ENCODE measurements around the gene UNC13A.

Gene UNC13A

GRCh38 chr19:17687857-17688784 lies at the start of gene UNC13A:
Gene UNC13A, minus strand, starts transcription at chr19:17688354. Its CDS starts 155 bp downstream, at chr19:17688199.
- no peak for DNase-seq

DNA sequence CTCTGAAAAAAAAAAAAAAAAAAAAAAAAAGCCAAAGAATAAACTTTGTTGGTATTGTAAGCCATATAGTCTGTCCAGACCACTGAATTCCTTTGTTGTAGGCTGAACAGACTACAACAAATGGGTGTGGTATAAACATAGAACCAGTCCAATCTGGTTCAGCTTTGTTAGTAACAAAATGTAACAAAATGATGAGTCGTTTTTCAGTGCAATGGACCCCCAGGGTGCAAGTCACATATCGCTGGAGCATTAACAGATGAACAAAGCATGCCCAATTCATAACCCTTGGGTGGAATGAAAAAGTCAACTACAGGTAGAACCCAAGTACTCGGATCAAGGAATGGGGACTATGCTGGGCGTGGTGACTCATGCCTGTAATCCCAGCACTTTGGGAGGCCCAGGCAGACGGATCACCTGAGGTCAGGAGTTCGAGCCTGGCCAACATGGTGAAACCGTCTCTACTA lies 49.6 kb upstream of the UNC13A start:
- peak; percentile 21 for DNase-seq

GRCh38 chr19:17735410-17735809 lies 47.3 kb upstream of the UNC13A start:
- DNase-seq: no peak

DNA sequence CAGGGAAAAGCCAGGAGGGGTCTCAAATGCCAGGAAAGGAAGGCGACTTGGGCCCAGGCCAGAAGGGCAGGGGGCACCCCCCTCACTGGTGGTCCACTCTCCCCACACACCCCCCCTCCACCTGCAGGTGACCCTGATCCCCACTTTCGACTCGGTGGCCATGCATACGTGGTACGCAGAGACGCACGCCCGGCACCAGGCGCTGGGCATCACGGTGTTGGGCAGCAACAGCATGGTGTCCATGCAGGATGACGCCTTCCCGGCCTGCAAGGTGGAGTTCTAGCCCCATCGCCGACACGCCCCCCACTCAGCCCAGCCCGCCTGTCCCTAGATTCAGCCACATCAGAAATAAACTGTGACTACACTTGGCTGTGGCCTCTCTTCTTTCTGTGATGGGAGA lies 46.0 kb upstream of the UNC13A start:
- DNase-seq: no peak

- no peak for DNase-seq
These were observed 45.0 kb upstream of the UNC13A start for GRCh38 chr19:17733127-17733526.

- DNase-seq: no peak
These were observed 39.7 kb upstream of the UNC13A start for GRCh38 chr19:17727843-17728242.

DNA sequence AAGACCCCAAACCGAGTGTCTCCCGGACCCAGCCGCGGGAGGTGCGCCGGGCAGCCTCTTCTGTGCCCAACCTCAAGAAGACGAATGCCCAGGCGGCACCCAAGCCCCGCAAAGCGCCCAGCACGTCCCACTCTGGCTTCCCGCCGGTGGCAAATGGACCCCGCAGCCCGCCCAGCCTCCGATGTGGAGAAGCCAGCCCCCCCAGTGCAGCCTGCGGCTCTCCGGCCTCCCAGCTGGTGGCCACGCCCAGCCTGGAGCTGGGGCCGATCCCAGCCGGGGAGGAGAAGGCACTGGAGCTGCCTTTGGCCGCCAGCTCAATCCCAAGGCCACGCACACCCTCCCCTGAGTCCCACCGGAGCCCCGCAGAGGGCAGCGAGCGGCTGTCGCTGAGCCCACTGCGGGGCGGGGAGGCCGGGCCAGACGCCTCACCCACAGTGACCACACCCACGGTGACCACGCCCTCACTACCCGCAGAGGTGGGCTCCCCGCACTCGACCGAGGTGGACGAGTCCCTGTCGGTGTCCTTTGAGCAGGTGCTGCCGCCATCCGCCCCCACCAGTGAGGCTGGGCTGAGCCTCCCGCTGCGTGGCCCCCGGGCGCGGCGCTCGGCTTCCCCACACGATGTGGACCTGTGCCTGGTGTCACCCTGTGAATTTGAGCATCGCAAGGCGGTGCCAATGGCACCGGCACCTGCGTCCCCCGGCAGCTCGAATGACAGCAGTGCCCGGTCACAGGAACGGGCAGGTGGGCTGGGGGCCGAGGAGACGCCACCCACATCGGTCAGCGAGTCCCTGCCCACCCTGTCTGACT lies 39.0 kb upstream of the UNC13A start:
- no peak for DNase-seq

- no peak for DNase-seq
These were observed 38.1 kb upstream of the UNC13A start for GRCh38 chr19:17726136-17726741.

DNA sequence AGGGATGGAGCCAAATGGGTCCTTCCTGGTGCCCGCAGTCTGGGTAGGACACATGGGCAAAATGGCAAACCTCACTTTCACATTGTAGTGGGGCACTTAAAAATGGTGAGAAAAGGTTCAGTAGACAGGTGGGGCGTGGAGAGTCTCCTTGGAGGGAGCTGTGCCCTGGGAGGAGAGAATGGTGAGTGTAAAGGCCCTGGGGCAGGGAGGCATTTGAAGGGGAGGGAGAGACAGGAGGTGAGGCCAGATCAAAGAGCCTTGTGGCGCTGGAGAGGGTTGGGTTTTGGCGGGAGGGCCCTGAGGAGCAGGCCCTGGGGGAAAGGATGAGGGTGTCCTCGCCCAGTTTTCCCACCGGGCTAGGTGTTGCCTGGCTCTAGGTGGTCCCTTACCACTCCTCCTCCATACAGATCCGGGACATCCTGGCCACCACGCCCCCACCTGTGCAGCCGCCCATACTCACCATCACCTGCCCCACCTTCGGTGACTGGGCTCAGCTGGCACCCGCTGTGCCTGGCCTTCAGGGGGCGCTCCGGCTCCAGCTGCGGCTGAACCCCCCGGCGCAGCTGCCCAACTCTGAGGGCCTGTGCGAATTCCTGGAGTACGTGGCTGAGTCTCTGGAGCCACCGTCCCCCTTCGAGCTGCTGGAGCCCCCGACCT lies 37.4 kb upstream of the UNC13A start:
- DNase-seq: no peak

- no peak for DNase-seq
These were observed 36.5 kb upstream of the UNC13A start for GRCh38 chr19:17724655-17725054.

DNA sequence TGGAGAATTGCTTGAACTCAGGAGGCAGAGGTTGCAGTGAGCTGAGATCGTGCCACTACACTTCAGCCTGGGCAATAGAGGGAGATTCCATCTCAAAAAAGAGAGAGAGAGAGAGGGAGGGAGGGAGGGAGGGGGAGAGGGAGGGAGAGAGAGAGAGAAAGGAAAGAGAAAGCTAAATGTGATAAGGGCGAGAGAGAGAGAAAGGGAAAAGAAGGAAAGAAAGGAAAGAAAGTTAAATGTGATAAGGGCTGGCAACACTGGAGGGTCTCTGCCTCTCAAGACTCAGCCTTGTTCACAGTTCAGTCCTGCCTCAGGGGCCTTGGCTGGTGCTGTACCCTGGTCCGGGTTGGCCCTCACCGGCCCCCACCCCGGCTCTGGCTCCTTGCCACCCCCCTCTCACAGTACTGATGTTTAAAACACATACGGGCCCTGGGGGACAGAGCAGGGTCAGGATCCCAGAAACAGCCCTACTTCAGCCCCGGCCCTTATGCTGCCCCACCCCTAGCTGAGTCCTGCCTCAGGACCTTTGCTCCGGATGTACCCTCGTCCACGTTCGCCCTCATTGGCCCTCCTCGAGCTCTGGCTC lies 34.6 kb upstream of the UNC13A start:
- no peak for DNase-seq

- DNase-seq: no peak
These were observed 33.7 kb upstream of the UNC13A start for GRCh38 chr19:17721821-17722220.

DNA sequence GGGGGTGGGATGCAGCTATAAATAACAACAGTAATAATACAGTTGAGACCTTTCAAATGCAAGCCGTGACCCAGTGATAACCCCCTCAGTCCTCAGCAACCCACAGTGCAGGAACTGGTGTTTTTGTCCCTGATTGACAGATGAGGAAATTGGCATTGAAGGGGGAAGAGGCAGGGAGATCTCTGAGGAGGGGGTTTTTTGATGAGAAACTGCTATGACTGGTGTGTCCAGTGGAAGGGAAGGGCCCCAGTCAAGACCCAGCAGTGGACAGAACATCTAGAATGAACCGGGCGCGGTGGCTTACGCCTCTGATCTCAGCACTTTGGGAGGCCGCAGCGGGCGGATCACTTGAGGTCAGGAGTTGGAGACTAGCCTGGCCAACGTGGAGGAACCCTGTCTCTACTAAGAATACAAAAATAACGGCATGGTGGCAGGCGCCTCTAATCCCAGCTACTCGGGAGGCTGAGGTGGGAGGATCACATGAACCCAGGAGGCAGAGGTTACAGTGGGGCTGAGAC lies 33.0 kb upstream of the UNC13A start:
- DNase-seq: no peak

DNA sequence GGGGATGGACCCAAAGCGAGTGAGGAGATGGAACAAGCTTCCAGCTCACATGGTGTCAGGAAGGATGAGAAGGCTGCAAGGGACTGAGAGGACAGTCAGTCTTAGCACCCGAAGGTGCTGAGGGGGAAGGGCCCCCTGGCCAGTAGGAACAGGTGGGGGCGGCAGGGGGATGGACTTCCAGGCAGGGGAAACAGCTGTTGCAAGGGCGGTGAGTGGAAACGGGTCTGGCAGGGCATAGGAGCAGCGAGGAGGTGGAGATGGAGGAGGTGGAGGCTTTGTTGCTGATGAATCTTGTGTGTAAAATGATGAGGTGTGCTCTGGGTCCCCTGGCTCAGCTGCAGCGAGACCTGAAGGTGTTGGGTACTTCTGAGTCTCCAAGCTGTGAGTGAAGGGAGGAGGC lies 32.3 kb upstream of the UNC13A start:
- DNase-seq: no peak

- no peak for DNase-seq
These were observed 31.7 kb upstream of the UNC13A start for GRCh38 chr19:17719730-17720400.

- peak; percentile 21 for DNase-seq
These were observed 31.0 kb upstream of the UNC13A start, which contains the start of gene MAP1S for GRCh38 chr19:17718947-17719711. Gene MAP1S, plus strand, starts transcription at chr19:17719480. Its CDS starts 23 bp downstream, at chr19:17719503.

DNA sequence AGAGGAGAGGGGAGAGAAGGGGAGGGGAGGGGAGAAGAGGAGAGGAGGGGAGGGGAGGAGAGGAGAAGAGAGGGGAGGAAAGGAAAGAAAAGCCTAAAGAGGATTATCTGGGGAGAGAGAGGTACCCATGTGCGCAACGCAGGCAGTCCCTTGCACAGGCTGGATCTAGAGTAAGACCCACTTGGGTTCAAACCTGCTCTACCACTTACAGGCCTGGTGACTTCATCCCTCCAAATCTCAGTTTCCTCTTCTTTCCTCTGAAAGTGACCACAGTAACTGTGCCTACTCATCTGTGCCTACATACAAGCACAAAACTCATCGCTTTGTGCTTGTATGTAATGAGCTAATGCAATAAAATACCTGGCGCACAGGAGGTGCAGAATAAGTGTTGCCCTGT lies 30.4 kb upstream of the UNC13A start:
- DNase-seq: no peak

DNA sequence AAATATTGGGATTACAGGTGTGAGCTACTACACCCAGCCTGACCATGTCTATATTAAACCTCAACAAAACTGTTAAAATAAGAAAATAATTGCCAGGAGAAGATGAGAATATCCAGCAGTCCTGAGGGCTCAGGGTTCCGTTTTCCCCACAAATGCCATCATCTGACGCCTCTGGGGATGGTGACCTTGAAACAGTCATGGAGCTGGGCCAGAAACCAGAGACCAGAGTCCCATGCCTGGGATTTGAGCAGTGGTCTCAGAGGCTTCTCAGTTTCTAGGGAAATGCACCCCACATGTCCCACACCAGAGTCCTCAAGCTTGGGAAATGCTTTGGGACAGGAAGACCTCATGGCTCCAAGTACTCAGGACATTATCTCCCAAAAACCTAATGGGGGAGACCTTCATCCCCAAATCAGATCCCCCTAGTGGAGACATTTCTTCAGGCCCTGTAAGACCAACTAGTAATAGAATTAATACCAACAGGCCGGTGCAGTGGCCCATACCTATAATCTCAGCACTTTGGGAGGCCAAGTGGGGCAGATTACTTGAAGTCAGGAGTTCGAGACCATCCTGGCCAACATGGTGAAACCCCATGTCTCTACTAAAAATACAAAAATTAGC lies 28.3 kb upstream of the UNC13A start:
- DNase-seq: no peak

GRCh38 chr19:17711851-17712250 lies 23.7 kb upstream of the UNC13A start:
- DNase-seq: no peak

DNA sequence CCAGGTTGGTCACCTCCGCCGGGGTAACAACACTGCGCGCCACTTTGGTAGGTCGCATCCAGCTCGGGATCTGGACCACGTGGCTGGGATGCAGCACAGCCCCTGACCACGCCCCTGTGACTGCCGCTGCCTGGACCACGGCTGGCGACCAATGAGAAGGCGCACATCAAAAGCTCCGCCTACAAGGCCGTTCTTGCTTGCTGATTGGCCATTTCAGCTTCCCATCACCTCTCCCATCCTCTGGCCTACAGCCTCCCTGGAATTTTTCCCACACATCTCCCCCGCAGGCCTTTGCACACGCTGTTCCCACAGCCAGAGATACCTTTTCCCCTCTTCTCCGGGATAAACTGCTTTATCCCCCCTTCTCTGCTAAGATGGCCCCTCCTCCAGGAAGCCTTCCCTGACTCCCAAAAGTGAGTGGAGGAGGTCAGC lies 18.6 kb upstream of the UNC13A start:
- no peak for DNase-seq

All from kidney glomerular epithelial cell (primary cell).